Hematopoietic multipotent progenitor cell treated with erythropoietin and hydrocortisone succinate and interleukin-3 and kit ligand, for 8 days (in vitro differentiated cells): ENCODE data around the gene CNGA4.

ENCODE experiments used
- DNase-seq: peaks from one replicate; pipeline ENCODE4 v3.0.0-alpha.2; 2015

CNGA4 gene, protein sequence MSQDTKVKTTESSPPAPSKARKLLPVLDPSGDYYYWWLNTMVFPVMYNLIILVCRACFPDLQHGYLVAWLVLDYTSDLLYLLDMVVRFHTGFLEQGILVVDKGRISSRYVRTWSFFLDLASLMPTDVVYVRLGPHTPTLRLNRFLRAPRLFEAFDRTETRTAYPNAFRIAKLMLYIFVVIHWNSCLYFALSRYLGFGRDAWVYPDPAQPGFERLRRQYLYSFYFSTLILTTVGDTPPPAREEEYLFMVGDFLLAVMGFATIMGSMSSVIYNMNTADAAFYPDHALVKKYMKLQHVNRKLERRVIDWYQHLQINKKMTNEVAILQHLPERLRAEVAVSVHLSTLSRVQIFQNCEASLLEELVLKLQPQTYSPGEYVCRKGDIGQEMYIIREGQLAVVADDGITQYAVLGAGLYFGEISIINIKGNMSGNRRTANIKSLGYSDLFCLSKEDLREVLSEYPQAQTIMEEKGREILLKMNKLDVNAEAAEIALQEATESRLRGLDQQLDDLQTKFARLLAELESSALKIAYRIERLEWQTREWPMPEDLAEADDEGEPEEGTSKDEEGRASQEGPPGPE

DNA sequence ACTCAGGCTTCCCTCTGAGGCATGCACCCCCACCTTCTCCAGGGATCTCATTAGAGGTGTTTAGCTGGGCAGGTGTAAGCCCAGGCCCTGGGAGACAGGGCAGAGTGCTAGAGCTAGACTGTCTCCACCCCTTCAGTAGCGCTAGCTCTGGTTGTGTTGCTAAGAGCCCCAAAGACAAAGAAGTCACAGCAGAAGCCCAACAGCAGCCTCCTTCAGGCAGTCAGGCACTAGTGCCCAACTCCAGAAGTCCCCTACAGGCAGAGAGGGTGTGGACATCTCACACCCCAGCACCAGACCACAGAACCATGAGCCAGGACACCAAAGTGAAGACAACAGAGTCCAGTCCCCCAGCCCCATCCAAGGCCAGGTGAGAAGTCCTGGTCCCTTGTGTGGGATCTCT, at the start of gene CNGA4:
Gene CNGA4, plus strand, starts transcription at position 188 of the 400 bp plus-strand sequence. Its CDS starts 118 bp downstream, at position 306.
- peak; percentile 35 for DNase-seq

DNA sequence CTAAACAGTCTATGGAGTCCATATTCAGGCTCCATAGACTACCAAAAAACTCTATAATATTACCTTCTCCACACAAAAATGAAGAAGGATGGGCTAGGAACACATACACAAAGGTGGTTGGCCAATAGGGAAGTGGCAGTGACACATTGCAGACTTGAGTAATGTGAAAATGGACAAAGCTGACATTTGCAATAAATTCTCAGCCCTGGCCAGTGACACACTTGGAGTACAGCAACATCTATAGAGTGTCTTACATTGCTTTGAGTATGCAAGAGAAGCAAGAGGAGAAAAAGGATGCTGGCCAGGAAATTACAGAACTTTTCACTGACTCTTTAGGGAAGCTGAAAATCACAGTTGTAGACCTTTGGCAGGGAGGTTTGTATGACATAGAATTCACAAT, 47.1 kb upstream of the CNGA4 start:
- DNase-seq, result no peak

GRCh38 chr11:6194065-6194581, 44.8 kb upstream of the CNGA4 start:
- no peak for DNase-seq

DNA sequence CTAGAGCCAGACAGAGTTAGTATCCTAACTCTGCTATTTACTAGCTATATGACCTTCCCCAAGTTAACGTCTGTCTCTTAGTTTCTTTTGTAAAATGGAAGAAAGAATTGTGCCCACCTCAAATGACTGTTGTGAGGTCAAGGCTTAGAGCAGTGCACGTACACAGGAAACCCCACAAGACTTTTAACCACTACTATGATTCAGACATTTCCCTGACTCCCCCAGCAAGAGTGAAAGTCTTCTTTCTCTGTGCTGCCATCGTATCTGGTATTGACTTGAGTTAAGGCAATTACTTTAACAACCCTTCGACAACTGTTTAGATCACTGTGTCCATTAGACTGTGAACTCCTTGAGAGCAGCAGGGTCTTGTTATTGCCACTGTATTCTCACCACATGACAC, 42.5 kb upstream of the CNGA4 start:
- DNase-seq, result no peak

DNA sequence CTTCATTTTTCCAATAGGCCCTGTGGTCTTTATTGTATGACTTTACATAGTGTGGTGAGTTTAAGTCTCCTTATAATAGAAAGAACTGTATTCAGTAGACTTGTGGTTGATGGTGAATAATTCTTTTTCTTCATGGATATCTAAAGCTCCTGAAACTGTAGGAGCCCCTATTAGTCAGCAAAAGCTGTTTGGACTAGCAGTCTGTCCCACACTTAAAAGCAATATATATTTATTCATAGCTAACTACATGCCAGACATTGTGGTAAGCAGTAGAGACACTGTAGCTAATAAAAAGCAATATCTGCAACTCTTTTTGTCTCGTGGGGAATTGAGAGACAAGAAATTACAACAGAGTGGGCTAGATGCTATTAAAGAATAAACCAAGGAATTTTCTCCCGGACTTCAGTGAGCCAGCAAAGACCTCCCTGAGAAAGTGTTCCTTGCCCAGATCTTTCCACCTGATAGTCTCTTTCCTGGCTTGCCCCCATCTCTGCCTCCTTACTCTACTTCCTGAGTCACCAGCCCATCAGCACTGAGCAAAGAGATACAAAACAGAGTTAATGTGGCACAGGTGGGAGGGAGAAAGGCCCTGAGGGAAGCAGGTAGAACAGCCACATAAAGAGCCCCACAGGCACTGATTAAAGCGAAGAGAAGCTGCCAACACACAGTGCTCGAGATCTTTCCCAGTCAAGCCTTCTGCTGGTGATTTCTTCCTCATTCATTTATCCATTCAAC, 41.3 kb upstream of the CNGA4 start:
- no peak for DNase-seq

DNA sequence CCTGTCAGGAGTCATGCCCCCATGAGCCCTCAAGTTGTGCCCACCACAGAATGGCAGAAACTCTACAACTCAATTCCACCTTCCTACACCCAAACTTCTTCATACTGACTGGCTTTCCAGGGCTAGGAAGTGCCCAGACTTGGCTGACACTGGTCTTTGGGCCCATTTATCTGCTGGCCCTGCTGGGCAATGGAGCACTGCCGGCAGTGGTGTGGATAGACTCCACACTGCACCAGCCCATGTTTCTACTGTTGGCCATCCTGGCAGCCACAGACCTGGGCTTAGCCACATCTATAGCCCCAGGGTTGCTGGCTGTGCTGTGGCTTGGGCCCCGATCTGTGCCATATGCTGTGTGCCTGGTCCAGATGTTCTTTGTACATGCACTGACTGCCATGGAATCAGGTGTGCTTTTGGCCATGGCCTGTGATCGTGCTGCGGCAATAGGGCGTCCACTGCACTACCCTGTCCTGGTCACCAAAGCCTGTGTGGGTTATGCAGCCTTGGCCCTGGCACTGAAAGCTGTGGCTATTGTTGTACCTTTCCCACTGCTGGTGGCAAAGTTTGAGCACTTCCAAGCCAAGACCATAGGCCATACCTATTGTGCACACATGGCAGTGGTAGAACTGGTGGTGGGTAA, 39.6 kb upstream of the CNGA4 start, which contains the start of gene OR52W1:
Gene OR52W1, plus strand, starts transcription at position 51 of the 637 bp plus-strand sequence. Its CDS starts 0 bp downstream, at position 51.
- DNase-seq, result no peak

- DNase-seq, result peak; percentile 40
Measured at GRCh38 chr11:6200975-6201374, 37.9 kb upstream of the CNGA4 start.

- peak; percentile 17 for DNase-seq
Measured at GRCh38 chr11:6201481-6201880, 37.4 kb upstream of the CNGA4 start.

DNA sequence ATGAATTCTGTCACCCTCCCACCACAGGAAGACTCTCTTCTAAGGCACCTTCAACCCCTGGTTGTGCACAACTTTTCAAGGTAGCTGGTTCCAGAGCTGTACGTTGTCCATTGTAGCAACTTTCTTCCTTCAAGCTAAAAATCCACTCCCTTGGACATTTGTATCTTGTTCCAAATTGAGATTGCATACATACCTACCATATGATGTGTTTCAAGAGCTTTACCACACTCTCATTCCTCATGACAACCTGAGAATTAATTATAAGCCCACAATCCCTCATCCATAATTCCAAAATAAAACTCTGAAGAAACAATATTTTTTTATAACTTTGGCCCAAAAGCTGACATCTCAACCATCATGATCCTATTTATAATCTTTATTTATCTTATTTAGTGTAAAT, 36.8 kb upstream of the CNGA4 start:
- DNase-seq, result no peak

GRCh38 chr11:6203327-6203726, 35.6 kb upstream of the CNGA4 start:
- no peak for DNase-seq

GRCh38 chr11:6204706-6205105, 34.2 kb upstream of the CNGA4 start:
- DNase-seq, result no peak

- no peak for DNase-seq
Measured at GRCh38 chr11:6205366-6205765, 33.5 kb upstream of the CNGA4 start, which contains the start of gene C11orf42. C11orf42 (plus strand) TSS chr11:6205557; CDS start chr11:6205616, 59 bp downstream.

- no peak for DNase-seq
Measured at GRCh38 chr11:6206456-6207180, 32.3 kb upstream of the CNGA4 start.

DNA sequence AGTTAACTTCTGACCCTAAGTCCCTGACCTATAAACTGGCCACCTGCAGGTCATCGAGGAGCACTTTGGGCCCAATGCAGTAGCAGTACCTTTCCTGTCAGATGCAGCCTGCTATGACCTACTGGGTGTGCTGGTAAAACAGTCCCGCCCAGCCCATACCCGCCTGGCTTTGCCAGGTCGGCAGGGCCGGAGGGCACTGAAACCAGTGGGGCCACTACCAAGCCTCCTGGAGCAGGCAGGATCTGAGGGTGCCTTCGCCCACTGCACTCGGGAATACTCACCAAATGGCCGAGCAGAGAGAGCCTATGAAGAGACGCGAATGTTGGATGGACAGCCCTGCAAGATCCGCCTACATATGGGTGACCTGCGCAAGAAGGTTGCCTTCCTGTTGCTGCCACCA, 29.1 kb upstream of the CNGA4 start:
- DNase-seq, result no peak

DNA sequence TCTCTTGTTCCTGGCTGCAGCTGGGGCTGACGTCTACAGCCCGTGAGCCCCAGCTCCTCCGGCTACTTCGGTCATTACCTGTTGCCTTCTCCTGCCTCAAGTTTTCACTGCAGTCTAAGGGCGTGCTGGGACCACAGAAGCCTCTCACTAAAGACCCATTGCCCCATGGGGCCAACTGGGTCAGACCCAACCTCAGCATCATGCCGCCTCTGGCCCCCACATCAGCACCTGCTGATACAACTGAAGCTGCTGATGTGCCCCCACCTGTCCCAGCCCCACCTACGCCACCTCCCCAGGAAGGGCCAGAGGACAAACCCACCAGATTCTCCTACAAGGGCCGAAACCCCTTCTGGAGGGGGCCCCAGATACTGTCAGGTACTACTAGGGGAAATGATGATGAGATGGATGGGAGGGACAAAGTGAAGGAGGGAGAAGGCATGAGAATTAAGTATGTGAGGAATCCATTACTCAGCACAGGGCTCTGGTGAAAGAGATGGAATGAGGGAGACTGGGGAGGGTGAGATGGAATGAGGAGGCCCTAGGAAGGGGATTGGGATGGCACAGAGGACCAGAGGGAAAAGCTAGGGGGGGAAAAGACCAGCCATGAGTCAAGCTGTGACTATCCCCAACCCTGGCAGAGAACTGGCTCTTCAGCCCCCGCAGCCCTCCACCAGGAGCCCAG, 28.5 kb upstream of the CNGA4 start:
- DNase-seq, result no peak

DNA sequence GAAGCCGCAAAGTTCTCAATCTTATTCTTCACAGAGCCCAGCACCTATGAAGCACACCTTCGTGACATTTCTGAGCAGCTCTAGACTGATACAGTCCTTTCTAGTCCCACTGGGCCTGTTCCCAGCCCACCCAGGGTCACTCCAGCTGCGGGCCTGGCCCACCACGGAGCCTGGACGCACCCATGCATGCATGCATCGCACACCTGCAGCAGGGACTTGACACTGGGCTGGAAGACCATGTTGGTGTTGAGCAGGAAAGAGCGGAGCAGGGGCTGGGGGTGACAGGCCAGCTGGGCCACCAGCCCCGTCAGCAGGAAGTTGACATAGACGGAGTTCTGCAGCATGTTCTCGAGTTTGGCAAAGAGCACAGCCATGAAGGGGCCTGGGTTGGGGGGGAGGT, 24.4 kb upstream of the CNGA4 start:
- DNase-seq, result no peak

GRCh38 chr11:6216501-6216900, 22.4 kb upstream of the CNGA4 start:
- no peak for DNase-seq

GRCh38 chr11:6217722-6218121, 21.2 kb upstream of the CNGA4 start:
- no peak for DNase-seq

DNA sequence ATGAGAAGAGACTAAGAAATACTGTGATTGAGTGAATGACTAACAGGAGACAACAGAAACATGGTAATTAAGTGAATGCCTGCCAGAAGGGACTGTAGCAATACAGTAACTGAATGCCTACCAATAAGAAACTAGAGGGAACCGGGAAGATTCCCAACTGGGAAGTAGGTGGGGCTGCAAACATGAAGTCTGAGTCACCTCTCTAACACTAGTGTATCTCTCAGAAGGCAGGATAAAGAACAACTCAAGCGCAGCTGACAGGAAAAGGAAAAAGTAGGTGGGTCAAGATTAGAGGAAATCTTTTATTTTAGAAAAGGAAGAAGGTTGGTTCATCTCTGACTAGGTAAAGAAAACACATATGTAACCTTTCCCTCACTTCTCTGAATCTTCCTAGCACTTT, 19.5 kb upstream of the CNGA4 start:
- no peak for DNase-seq

DNA sequence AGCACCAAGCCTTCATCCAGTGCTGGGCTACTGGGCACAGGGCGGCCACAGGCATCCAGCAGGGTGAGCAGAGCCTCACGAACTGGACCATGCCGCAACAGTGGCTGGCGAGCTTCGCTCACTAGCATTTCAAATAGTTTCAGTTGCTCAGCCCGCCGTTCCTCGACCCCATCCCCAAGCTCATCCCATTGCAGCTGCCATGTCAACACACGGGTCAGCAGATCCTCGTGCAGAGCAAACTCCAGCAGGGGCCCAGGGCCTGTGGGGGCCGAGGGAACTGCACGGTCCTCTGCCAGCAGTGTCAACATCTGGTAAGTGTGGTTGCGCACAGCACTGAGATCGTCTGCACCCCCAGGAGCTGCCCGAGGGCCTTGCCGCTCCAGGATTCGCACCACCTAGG, 15.0 kb upstream of the CNGA4 start:
- DNase-seq, result no peak

- DNase-seq, result no peak
Measured at GRCh38 chr11:6224421-6224820, 14.5 kb upstream of the CNGA4 start.

DNA sequence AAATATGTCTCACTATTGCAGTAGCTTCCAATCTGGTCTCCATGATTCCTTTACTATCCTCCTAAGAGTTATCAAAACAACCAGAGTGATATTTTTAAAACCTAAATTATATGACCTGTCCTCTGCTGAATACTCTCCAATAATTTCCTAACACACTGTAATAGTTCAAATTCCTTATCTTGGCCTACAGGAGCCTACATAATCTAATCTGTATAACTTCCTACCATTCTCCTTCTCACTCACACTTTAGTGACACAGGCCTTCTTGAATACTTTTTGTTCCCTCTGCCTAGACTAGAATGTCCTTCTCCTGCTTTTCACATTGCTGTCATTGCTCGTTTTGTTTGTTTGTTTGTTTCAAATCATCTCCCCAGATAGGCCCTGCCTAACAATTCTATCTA, 13.9 kb upstream of the CNGA4 start:
- peak; percentile 59 for DNase-seq
